IMR-90 (cell line): Measurements from ENCODE around the gene MEIS1. TPM values are rescaled to one million over a fixed set of nuclear protein-coding genes. Genes with fewer than 3 reads are reported as not detected.
A peak's percentile ranks its signal among the peaks of the same experiment; 100 is the strongest.

ENCODE experiments used
- ATAC-seq: fragments of 200-7000 bp; cut with Tn5 transposase; 2 replicates; pipeline ENCODE4 v1.9.1; 2020; ENCODE audit warnings: low read depth, mild to moderate bottlenecking, moderate library complexity
- BruUV-seq: library from RNA; stranded (reverse); fragments of 400-500 nt; replicated peaks from 2 replicates; lab custom pipeline; 2021; lab: Mats Ljungman, UMichigan
- CTCF ChIA-PET: fragments of 300-600 bp; formaldehyde crosslinking; extraction: SDS; loops from one replicate; lab custom pipeline; 2021; ENCODE audit warnings: antibody characterized with exemption; lab: Yijun Ruan, JAX
- POLR2A ChIA-PET: fragments of 300-600 bp; sonication (Branson Sonifier 250); formaldehyde crosslinking; loops from one replicate; lab custom pipeline; 2022; ENCODE audit warnings: antibody characterized with exemption; ENCODE audit not compliant: unreplicated experiment; lab: Charles Lee
- DNase-seq: peaks from one replicate; pipeline ENCODE4 v3.0.0; 2013
- H2AFZ ChIP-seq: replicated peaks from 2 replicates; pipeline ENCODE3; 2013; ENCODE audit warnings: low read length, mild to moderate bottlenecking; ENCODE audit not compliant: poor library complexity
- H2AK5ac ChIP-seq: 2 replicates; pipeline ENCODE4 v1.6.1; 2013; ENCODE audit warnings: low read depth, low read length, inconsistent platforms
- H2AK9ac ChIP-seq: replicated peaks from 2 replicates; pipeline ENCODE3; 2013; ENCODE audit warnings: mild to moderate bottlenecking, low read depth, low read length, moderate library complexity; ENCODE audit not compliant: poor library complexity
- H2BK120ac ChIP-seq: 2 replicates; pipeline ENCODE4 v1.6.1; 2013; ENCODE audit warnings: low read depth, low read length, inconsistent platforms
- H2BK15ac ChIP-seq: 3 replicates; pipeline ENCODE4 v1.6.1; 2013; ENCODE audit warnings: low read depth, low read length, inconsistent platforms
- H2BK20ac ChIP-seq: 2 replicates; pipeline ENCODE4 v1.6.1; 2013; ENCODE audit warnings: low read depth, mild to moderate bottlenecking, inconsistent platforms, low read length, moderate library complexity
- H2BK5ac ChIP-seq: 2 replicates; pipeline ENCODE4 v1.6.1; 2013; ENCODE audit warnings: mild to moderate bottlenecking, low read depth, low read length, inconsistent platforms; ENCODE audit not compliant: poor library complexity, severe bottlenecking
- H3K14ac ChIP-seq: replicated peaks from 2 replicates; pipeline ENCODE4 v1.6.1; 2013; ENCODE audit warnings: low read depth, low read length, inconsistent platforms
- H3K18ac ChIP-seq: 2 replicates; pipeline ENCODE4 v1.6.1; 2013; ENCODE audit warnings: low read depth, low read length, control low read depth
- H3K23ac ChIP-seq: 2 replicates; pipeline ENCODE4 v1.6.1; 2013; ENCODE audit warnings: low read depth, low read length, inconsistent platforms
- H3K27ac ChIP-seq: 2 replicates; pipeline ENCODE4 v1.5.1; 2013; ENCODE audit warnings: mild to moderate bottlenecking, control low read depth, low read length; ENCODE audit not compliant: insufficient read depth
- H3K27me3 ChIP-seq: 2 replicates; pipeline ENCODE4 v1.6.1; 2013; ENCODE audit warnings: low read length; ENCODE audit not compliant: control insufficient read depth, insufficient read depth
- H3K36me3 ChIP-seq: 2 replicates; pipeline ENCODE4 v1.6.1; 2013; ENCODE audit warnings: low read length, mixed read lengths; ENCODE audit not compliant: control insufficient read depth, insufficient read depth
- H3K4ac ChIP-seq: 2 replicates; pipeline ENCODE4 v1.6.1; 2013; ENCODE audit warnings: low read depth, low read length, inconsistent platforms
- H3K4me1 ChIP-seq: 2 replicates; pipeline ENCODE4 v1.6.1; 2013; ENCODE audit warnings: low read length, mixed read lengths; ENCODE audit not compliant: control insufficient read depth, insufficient read depth
- H3K4me2 ChIP-seq: 2 replicates; pipeline ENCODE4 v1.6.1; 2013; ENCODE audit warnings: low read depth, mild to moderate bottlenecking, control low read depth, low read length, moderate library complexity
- H3K4me3 ChIP-seq: 2 replicates; pipeline ENCODE4 v1.5.1; 2013; ENCODE audit warnings: low read depth, mild to moderate bottlenecking, control low read depth, low read length, moderate library complexity; ENCODE audit not compliant: insufficient read depth
- H3K56ac ChIP-seq: 2 replicates; pipeline ENCODE4 v1.6.1; 2013; ENCODE audit warnings: low read length, inconsistent platforms; ENCODE audit not compliant: insufficient read depth; ENCODE audit errors: extremely low read depth
- H3K79me1 ChIP-seq, 2 experiments: 2 replicates each; pipeline ENCODE4 v1.6.1; 2013; ENCODE audit warnings: low read length in 2 of 2, inconsistent platforms in 1 of 2, low read depth in 1 of 2
- H3K9ac ChIP-seq: 2 replicates; pipeline ENCODE4 v1.6.1; 2013; ENCODE audit warnings: low read depth, low read length, control low read depth
- H3K9me1 ChIP-seq: 2 replicates; pipeline ENCODE4 v1.6.1; 2013; ENCODE audit warnings: low read length, inconsistent platforms; ENCODE audit not compliant: insufficient read depth
- H3K9me3 ChIP-seq: 2 replicates; pipeline ENCODE4 v1.6.1; 2013; ENCODE audit warnings: low read length; ENCODE audit not compliant: control insufficient read depth, insufficient read depth
- H4K20me1 ChIP-seq: 2 replicates; pipeline ENCODE4 v1.6.1; 2013; ENCODE audit warnings: low read length, inconsistent platforms; ENCODE audit not compliant: insufficient read depth
- H4K5ac ChIP-seq: 2 replicates; pipeline ENCODE4 v1.6.1; 2013; ENCODE audit warnings: mild to moderate bottlenecking, low read depth, low read length, control low read depth
- H4K8ac ChIP-seq, 2 experiments: 2 replicates each; pipeline ENCODE4 v1.6.1; 2013; ENCODE audit warnings: low read depth in 2 of 2, low read length in 2 of 2, control low read depth in 1 of 2, inconsistent platforms in 1 of 2
- H4K91ac ChIP-seq: 2 replicates; pipeline ENCODE4 v1.6.1; 2013; ENCODE audit warnings: low read depth, low read length, inconsistent platforms; ENCODE audit not compliant: insufficient read depth
- BHLHE40 ChIP-seq: fragments of 150-350 bp; IDR thresholded peaks from 2 replicates; pipeline ENCODE4 v1.6.1; 2016; ENCODE audit warnings: mild to moderate bottlenecking, low read depth, low read length
- CEBPB ChIP-seq: IDR thresholded peaks from 2 replicates; pipeline ENCODE4 v1.6.1; 2012; ENCODE audit warnings: low read depth, low read length, improper control_type of control experiment
- CHD1 ChIP-seq: IDR thresholded peaks from 2 replicates; pipeline ENCODE4 v1.6.1; 2012; ENCODE audit warnings: low read depth, low read length, improper control_type of control experiment
- ELK1 ChIP-seq: fragments of 150-350 bp; IDR thresholded peaks from 2 replicates; pipeline ENCODE4 v1.6.1; 2016; ENCODE audit warnings: low read depth, mild to moderate bottlenecking, low read length, moderate library complexity, borderline replicate concordance
- MAZ ChIP-seq: IDR thresholded peaks from 2 replicates; pipeline ENCODE4 v1.6.1; 2012; ENCODE audit warnings: low read depth, mild to moderate bottlenecking, low read length, improper control_type of control experiment, moderate library complexity, borderline replicate concordance
- MXI1 ChIP-seq: IDR thresholded peaks from 2 replicates; pipeline ENCODE4 v1.6.1; 2012; ENCODE audit warnings: low read depth, mild to moderate bottlenecking, low read length, moderate library complexity, borderline replicate concordance
- NFE2L2 ChIP-seq: fragments of 150-350 bp; IDR thresholded peaks from 2 replicates; pipeline ENCODE4 v1.6.1; 2016; ENCODE audit warnings: low read depth, mild to moderate bottlenecking, low read length
- POLR2A ChIP-seq: IDR thresholded peaks from 2 replicates; pipeline ENCODE4 v1.6.1; 2012; ENCODE audit warnings: mild to moderate bottlenecking, low read depth, low read length
- RAD21 ChIP-seq: IDR thresholded peaks from 2 replicates; pipeline ENCODE4 v1.6.1; 2012; ENCODE audit warnings: low read length, improper control_type of control experiment
- RCOR1 ChIP-seq: IDR thresholded peaks from 2 replicates; pipeline ENCODE4 v1.6.1; 2012; ENCODE audit warnings: mild to moderate bottlenecking, low read length, improper control_type of control experiment; ENCODE audit not compliant: insufficient replicate concordance
- SMC3 ChIP-seq: fragments of 150-350 bp; IDR thresholded peaks from 2 replicates; pipeline ENCODE4 v1.6.1; 2016; ENCODE audit warnings: low read depth, mild to moderate bottlenecking, antibody characterized with exemption, low read length, moderate library complexity
- WGBS, 2 experiments: methylation state at CpG; one replicate each; pipeline versions ENCODE4 v1.1.5 to v1.1.7; 2013; ENCODE audit warnings: missing lambda C conversion rate in 2 of 2; ENCODE audit not compliant: insufficient read length in 1 of 2; ENCODE audit errors: extremely low coverage in 2 of 2; 5-methylcytosine and 5-hydroxymethylcytosine counted together
- dilution Hi-C: fragments of 300-500 bp; cut with HindIII; formaldehyde crosslinking; loops from one replicate; pipeline ENCODE4 v1.14.3; 2018; ENCODE audit warnings: low sequenced_read_pairs; ENCODE audit not compliant: unreplicated experiment
- in situ Hi-C: fragments of 300-500 bp; cut with MboI; formaldehyde crosslinking; loops from 3 replicates; pipeline ENCODE4 v1.14.3; 2019; ENCODE audit warnings: low sequenced_read_pairs, inconsistent platforms, mixed read lengths
- intact Hi-C: fragments of 100-400 bp; cut with micrococcal nuclease; formaldehyde crosslinking; loops from 2 replicates; pipeline ENCODE4 v1.10.0; 2022
- polyA plus RNA-seq, 3 experiments: library from polyadenylated mRNA; depleted of rRNA; stranded (reverse); fragments of >200 nt; gene quantifications; 2 replicates each; pipeline ENCODE4 v1.2.3, GENCODE V29; 2012; ENCODE audit warnings: low replicate concordance in 1 of 3
- total RNA-seq: library from RNA; depleted of rRNA; stranded (reverse); fragments of >200 nt; gene quantifications from 2 replicates; pipeline ENCODE4 v1.2.3, GENCODE V29; 2012
- TF ChIP-seq, protein P1 (sequence below): fragments of 150-350 bp; IDR thresholded peaks from 2 replicates; pipeline ENCODE4 v1.6.1; 2017; ENCODE audit warnings: mild to moderate bottlenecking, antibody characterized with exemption, low read length, low read depth

The MEIS1 gene
- total and polyA plus RNA-seq, 2 of the 4 experiments (the other 2 are of a cell fraction): 54.4 to 157 TPM

- H3K4me2 ChIP-seq: no peak overlapping the region
- no peaks in the 10 kb centered on the region for H4K20me1 ChIP-seq
- H3K9ac ChIP-seq: no peak overlapping the region
- no peak overlapping the region for H3K4ac ChIP-seq
- H2AK9ac ChIP-seq: no peak overlapping the region
- H3K27me3 ChIP-seq: no peaks in the 10 kb centered on the region
- no peak overlapping the region for H3K56ac ChIP-seq
- intact Hi-C loops (no loop called here), dilution Hi-C loops (no loop called here), in situ Hi-C loops (loop anchor here (25.0 kb wide), 3 partner anchors 866 to 1441 kb away; no protein-coding TSS in a partner anchor)
- no peak overlapping the region for H2BK15ac ChIP-seq
- H2AFZ ChIP-seq: no peak overlapping the region
- no peak overlapping the region for H4K8ac ChIP-seq
- no peak overlapping the region for H3K27ac ChIP-seq
- H4K91ac ChIP-seq: no peak overlapping the region
- BruUV-seq: no TSS peak
- H3K18ac ChIP-seq: no peak overlapping the region
- H3K36me3 ChIP-seq: no peaks in the 10 kb centered on the region
- no peak overlapping the region for H2BK5ac ChIP-seq
- POLR2A ChIA-PET: no interaction called here
- no peaks in the 10 kb centered on the region; the same call in 1 of the 2 replicates for H3K9me1 ChIP-seq
- H3K4me1 ChIP-seq: no peaks in the 10 kb centered on the region; the same call in 1 of the 2 replicates
- no peak overlapping the region for H3K4me3 ChIP-seq
- H3K9me3 ChIP-seq: no peaks in the 10 kb centered on the region
- no peak for TF ChIP-seq SMC3
- no peak for TF ChIP-seq POLR2A
- no peak for TF ChIP-seq CHD1
- TF ChIP-seq RCOR1: no peak
- TF ChIP-seq NFE2L2: no peak
- TF ChIP-seq, protein P1, sequence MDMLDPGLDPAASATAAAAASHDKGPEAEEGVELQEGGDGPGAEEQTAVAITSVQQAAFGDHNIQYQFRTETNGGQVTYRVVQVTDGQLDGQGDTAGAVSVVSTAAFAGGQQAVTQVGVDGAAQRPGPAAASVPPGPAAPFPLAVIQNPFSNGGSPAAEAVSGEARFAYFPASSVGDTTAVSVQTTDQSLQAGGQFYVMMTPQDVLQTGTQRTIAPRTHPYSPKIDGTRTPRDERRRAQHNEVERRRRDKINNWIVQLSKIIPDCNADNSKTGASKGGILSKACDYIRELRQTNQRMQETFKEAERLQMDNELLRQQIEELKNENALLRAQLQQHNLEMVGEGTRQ: no peak
- no peak for TF ChIP-seq BHLHE40
- TF ChIP-seq MXI1: no peak
- TF ChIP-seq CEBPB: no peak
- TF ChIP-seq MAZ: no peak
- TF ChIP-seq ELK1: no peak
- TF ChIP-seq RAD21: no peak
- H2BK120ac ChIP-seq: no peak overlapping the region
- H3K79me1 ChIP-seq: no peaks in the 10 kb centered on the region
- no peak overlapping the region for H2BK20ac ChIP-seq
- ATAC-seq (peak; percentile 49; the same call in 1 of the 2 replicates), DNase-seq (peak; percentile 79)
- peak overlapping the region; percentile 31; the same call in 1 of the 2 replicates for H3K14ac ChIP-seq
- CTCF ChIA-PET: interaction anchor here (0.7 kb wide), 1 partner anchor 639 kb away, joined by 3 read pairs; no protein-coding TSS in a partner anchor
- no CpG with 5 or more reads among the region's 2 CpGs for WGBS, 2 experiments
- no peak overlapping the region for H2AK5ac ChIP-seq
- H3K23ac ChIP-seq: no peak overlapping the region
- peak overlapping the region; percentile 10; the same call in 1 of the 2 replicates for H4K5ac ChIP-seq
Measured at GRCh38 chr2:66596256-66596655, 161.3 kb downstream of the MEIS1 start.
